NCI-H2171 treated with DMSO at 0.1 percent for 48 hours (cell line): ENCODE data around the gene AUTS2.

Experiments
- DNase-seq: peaks from one replicate; lab custom pipeline; 2025; lab: John Stamatoyannopoulos, UW

The AUTS2 gene

GRCh38 chr7:70693686-70694433 is 1095.6 kb downstream of the AUTS2 start:
- DNase-seq, result peak; percentile 80

DNA sequence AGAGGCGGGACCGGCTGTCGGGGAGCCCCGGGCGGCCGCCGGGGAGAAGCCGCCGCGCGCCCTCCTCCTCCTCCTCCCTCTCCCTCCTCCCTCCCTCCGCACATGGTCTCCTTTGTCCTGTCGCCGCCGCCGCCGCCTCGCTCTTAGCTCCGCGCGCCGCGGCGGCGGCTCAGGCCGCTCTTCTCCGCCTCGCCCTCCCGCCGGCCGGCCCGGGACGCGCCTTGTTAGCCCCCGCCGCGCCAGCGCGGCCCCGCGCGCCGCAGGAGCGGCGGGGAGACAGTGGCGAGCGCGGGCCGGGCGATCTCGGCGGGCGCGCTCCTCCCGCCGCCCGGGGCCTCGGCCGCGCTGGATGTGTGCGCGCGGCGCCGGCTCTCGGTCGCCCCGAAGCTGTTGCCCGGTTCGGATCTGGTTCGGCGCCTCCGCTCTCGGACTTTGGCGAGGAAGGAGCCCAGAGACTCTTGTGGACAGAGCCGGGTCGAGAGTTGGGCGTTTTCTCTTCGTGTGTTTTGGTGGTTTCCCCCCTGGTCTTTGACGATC is 1096.2 kb downstream of the AUTS2 start:
- no peak for DNase-seq

DNA sequence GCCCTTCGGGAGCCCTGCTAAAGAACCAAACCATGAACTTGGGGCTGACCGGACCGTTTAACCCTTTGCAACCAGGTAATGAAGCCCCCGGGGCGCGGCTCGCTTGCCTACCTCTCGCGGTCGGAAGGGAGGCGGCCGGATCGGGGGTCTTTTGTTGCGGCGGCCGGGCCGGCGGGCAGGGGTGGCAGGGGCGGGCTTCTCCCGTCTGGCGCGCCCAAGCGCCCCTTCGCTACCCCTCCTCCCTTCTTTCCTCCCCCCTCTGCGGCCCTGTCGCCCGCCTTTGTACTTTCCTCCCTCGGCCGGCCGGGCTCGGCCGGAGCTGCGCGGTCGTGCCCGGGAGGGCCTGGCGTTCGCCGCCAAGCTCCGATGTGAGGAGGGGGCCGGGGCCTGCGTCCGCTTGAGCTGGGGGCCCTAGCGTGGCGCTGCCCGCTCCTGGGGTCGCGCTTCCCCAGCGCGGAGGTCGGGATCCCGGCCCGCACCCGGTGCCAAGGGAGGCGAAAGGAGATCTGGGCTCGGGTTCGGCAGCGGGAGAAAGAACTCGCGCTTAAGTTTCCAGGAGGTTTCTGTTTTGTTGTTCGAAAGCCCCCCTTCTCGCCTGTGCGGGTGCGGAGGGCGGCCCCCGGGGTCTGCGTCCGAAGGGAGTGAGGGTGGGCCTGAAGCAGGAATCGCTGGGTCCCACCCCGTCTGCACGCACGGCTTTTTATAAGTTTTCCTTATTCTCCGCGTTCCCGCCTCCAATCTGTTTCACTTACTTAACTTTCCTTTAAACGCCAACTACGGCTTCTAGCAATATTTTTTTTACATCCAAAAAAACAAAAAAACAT is 1096.9 kb downstream of the AUTS2 start:
- DNase-seq, result peak; percentile 64

- DNase-seq, result peak; percentile 64
Observed at GRCh38 chr7:70695795-70696083, 1097.5 kb downstream of the AUTS2 start.

DNA sequence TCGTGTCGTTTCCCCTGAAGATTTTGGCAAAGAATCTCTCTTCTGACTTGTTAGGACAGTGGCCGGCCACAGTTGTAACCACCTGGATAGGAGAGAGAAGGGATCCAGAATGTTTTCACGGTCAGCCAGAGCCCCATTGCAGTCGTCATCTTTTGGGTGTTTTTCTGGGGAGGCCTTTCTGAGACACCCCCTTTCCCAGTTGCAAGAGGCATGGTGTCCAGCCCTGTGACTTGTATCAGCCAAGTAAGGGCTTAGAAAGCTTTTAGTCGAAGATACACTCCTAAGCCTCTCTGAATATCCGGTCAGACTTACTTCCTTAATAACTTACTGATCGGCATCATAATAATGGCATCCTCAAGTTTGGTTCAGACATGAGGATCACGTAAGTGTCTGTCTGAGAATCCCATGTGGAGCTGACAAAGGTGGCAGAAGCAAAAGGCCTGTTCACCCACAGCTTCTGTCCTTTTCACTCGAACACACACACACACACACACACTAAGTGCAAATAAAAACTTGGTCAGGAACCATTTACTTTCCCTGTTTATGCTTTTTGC is 1098.0 kb downstream of the AUTS2 start:
- DNase-seq, result peak; percentile 50

- DNase-seq, result peak; percentile 81
Observed at GRCh38 chr7:70698219-70698832, 1100.1 kb downstream of the AUTS2 start.

GRCh38 chr7:70699271-70699670 is 1101.0 kb downstream of the AUTS2 start:
- no peak for DNase-seq

DNA sequence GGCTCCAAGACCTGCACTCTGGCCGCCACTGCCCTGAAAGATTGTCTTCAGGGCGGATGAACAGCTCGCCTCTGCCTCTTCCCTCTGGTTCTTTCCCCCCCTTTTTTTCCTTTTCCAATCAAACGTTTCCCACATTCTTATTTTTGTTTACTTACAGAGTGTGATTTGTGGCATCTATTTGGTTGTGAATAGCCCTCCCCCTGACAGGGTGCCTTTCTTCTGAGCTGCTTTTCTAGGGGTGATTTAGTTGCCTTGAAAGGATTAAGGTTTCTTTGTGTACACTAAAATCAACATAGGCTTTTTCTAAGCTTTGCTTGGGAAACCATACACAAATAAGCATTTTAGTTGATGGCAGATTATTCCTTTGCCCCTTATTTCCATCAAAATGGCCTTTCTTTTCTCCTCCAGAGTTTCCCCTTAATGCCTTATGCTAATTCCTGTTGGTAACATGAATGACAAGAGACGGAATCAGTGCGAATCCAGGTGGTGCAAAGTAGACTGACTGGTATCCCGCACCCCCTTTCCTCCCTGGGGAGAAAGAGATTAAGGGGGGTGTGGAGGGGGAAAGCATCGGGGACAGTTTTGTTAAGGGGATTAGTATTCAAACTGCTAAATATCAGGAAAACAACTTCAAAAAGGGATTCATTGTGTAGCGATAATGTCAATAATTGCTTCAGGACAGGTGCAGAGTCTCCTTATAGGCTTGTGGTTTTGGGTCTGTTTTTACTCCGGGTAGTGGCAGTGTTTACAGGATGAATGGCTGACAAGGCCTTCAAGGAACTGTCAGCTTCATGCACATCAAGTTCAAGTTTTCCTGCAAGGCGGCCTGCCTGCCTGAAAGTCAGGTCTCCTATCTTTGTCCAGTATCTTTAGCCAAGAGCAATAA is 1102.0 kb downstream of the AUTS2 start:
- DNase-seq, result no peak

GRCh38 chr7:70700941-70701425 is 1102.7 kb downstream of the AUTS2 start:
- DNase-seq, result no peak

DNA sequence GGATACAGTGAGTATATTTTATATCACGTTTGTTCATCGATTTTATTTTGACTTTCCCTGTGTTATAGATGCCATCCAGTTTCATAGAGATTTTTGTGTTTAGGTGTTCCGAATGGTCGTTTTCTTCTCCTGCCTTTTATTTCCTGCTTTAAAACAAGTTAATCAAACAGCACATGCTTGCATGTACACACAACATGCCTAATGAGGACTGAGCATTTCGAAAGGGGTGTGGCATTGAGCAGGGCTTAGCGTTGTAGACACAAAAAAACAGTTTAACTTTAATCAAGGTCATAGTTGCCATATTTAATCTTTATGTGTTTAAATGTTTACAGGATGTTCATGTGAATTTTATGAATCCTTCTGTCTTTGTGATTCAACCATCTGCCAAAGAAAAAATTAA is 1103.2 kb downstream of the AUTS2 start:
- DNase-seq, result no peak

DNA sequence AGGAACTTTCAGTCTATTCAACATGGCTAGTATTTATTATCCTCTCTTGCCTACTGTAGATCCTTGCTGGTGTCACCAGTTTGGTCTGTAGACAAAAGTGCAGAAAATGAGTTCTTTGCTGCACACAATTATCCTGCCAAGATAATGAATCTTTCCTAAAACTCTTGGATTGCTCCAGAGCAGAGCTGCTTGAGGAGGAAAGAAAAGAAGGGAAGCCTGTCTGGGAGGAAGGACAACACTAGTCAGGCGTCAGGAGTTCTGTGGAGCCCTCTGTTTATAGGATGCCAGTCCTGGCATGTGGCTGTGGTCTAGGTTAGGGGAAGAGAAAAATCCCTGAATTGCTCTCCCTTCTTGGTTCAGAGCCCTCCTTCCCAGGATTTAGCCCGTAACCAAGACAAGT is 1103.7 kb downstream of the AUTS2 start:
- no peak for DNase-seq

DNA sequence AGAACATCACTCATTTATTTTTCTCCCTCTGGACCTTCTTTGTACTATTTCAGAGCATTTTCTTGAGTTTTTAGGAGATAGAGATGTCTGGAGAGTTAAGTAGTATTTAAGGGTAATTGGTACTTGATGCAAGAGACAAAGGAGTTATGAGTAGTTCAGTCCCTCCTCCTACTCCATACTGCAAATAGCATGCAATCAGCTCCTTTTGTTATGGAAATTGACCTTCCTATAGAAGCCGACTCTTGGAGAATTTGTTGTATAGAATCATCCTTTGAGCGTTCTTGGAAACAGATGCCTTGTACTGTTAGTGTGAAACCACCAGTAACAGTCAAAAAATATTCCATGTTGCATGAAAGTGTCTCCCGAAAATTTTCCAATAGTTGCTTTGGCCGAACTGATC is 1105.5 kb downstream of the AUTS2 start:
- DNase-seq, result no peak

- DNase-seq, result no peak
Observed at GRCh38 chr7:70704831-70705346, 1106.6 kb downstream of the AUTS2 start.

DNA sequence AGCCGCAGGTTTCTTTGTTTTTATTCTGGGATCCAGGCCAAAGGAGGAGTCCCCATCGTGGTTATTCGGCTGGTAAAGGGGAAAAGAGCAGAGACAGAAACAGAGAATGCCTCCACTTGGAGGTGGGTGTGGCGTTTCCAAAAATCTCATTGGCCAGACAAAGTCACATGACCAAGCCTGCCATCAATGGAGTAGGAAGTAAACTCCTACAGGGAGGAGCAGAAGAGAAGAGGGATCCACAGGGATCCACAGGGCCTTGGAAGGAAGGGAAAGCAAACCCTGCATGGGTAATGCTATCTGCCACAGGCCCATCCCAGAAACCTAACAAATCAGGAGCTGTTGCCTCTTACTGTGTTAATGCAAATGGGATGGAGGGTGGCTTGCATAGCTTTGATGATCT is 1107.9 kb downstream of the AUTS2 start:
- no peak for DNase-seq

DNA sequence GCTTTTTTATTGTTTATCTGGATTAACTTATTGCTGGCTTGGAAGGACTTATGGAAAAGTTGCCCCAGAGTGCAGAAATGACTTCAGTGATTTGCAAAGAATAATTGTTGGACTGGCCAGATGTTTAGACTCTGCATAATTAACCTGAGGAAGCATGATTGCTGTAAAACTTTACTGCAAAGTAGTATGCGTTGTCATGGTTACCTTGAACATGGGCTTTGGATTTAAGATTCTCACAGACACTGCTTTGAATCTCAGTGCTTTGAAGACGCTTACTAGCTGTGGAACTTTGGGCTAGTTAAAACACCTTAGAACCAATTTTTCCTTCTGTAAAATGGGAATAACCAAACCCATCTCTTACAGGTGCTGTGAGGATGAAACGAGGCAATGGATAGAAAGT is 1108.4 kb downstream of the AUTS2 start:
- DNase-seq, result no peak

DNA sequence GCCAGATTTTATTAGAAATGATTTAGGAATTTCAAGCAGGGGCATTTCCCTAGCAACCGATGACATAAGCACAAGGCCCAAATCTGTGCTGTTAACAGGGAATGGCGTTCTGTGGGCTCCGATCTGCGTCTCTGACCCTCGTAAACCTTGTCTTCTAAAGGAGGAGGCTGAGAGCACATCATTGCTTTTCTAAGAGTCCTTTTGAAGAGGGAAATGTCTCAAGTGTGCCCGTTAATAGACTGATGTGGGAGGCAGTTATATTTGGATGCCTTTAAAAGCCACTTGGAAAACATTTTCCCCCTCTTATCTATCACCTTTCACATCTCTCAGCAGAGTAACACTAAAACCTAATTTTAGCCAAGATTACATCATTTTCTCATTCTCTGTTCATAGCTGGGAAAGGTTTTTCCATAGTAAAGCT is 1109.6 kb downstream of the AUTS2 start:
- DNase-seq, result no peak

- peak; percentile 44 for DNase-seq
Observed at GRCh38 chr7:70710011-70710480, 1111.8 kb downstream of the AUTS2 start.

DNA sequence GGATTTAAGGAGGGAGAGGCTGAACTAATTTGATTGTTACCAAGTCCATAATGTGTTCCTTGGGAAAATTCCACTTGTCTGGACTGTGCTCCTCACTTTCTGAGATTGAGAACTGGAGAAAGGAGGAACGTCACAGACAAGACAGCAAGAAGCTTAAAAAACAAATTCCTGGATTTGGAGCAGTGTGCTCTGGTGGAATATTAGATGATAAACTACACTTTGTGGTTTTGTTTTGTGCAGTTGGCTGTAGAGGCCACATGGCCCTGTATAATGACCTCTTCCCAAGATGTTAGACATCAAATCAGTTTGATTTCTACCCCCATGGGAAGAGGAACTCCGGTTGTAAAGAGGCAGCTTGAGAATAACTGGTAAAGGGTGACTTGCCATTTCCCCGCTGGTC is 1112.4 kb downstream of the AUTS2 start:
- DNase-seq, result no peak

GRCh38 chr7:70711452-70711851 is 1113.2 kb downstream of the AUTS2 start:
- DNase-seq, result no peak

GRCh38 chr7:70712942-70713341 is 1114.7 kb downstream of the AUTS2 start:
- DNase-seq, result peak; percentile 33

DNA sequence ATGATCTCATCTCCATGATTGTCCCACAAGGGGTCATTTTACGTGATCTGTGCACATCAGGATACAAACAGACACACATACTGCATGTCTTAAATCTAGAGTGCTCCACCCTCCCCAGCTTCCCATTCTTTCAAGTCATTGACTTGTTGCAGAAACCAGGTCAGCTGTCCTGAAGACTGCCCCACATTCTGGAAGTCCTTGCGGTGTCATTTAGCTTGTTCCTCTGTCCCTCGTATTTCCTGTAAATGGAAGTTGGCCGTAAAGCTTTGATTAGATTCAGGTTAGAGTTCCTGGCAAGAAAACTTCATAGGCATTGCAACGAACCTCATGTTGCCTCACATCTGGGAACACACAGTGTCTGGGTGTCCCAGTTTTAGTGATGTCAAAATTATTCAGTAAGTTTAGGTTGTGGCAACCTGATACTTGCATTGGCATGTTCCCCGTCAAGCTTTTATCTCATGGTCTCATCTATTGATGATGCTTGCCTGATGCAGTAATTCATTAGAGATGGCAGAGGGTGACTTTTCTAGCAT is 1116.3 kb downstream of the AUTS2 start:
- no peak for DNase-seq
